ENCODE measurements around the gene FKBP2.
A peak's percentile ranks its signal among the peaks of the same experiment; 100 is the strongest.

FKBP2 gene

DNA sequence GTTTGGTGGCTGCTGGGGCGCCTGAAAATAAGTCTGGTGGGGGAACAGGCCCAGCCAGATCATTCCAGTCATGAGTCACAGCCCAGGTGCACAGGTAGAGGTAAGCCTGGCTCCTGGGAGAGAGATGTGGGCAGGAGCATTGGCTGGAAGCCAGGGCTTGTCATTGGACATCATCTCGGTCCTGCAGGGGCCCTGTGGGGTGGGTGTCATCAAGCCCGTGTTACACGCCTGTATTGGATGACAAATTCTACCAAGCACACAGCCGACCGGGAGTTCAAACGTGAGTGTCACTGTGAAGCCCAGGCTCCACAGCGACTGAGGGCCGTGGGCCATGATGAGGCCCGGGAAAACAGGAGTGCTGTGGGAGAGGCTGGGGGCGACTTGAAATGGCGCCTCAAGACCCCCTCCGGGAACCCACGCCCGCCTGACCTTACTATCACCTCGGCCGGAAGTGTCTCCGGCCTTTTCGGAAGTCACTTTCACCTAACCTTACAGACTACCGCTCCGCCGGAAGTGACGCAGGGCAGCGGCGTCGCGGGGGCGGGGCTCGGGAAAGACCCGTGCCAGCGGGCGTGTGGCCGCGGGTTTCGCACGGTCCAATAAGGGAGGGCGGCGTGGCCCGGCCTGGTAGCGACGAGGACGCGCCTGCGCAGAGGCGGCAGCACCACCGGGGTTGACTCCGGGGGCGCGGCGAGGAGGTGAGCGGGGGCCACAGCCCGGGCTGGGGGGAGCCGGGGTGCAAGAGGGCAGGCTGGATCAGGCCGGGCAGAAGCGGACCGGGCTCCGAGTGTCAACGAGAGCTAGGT lies at the start of gene FKBP2:
TSS of gene FKBP2 (plus strand) at position 661 of the 806 bp plus-strand sequence. CDS start 1,293 bp downstream, outside the sequence.
- FAIRE-seq = peak; percentile 46

GRCh38 chr11:64192434-64192833 lies 48.5 kb upstream of the FKBP2 start:
- no peak for FAIRE-seq

GRCh38 chr11:64196626-64197025 lies 44.3 kb upstream of the FKBP2 start:
- no peak for FAIRE-seq

- FAIRE-seq = no peak
Measured at GRCh38 chr11:64198511-64198910, 42.4 kb upstream of the FKBP2 start.

- FAIRE-seq = no peak
Measured at GRCh38 chr11:64201543-64201942, 39.4 kb upstream of the FKBP2 start.

DNA sequence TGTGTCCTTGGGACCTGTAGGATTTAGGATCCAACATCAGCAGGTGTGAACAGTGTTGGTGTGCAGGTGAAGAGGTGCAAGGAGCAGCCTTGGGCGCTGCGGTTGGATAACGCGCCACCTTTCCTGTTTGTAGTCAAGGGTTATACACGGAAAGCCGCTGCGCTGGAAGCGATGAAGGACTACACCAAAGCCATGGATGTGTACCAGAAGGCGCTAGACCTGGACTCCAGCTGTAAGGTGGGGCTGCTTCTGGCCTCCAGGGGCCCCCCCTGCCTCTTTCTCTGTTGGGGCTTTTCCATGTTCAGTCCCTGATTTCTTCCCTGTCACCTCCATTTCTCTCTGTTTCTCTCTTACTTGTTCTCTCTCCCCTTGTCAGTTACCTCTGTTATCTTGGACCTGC lies 37.9 kb upstream of the FKBP2 start:
- no peak for FAIRE-seq

GRCh38 chr11:64203421-64204079 lies 37.3 kb upstream of the FKBP2 start:
- FAIRE-seq = no peak

- no peak for FAIRE-seq
Measured at GRCh38 chr11:64204080-64204440, 36.8 kb upstream of the FKBP2 start.

DNA sequence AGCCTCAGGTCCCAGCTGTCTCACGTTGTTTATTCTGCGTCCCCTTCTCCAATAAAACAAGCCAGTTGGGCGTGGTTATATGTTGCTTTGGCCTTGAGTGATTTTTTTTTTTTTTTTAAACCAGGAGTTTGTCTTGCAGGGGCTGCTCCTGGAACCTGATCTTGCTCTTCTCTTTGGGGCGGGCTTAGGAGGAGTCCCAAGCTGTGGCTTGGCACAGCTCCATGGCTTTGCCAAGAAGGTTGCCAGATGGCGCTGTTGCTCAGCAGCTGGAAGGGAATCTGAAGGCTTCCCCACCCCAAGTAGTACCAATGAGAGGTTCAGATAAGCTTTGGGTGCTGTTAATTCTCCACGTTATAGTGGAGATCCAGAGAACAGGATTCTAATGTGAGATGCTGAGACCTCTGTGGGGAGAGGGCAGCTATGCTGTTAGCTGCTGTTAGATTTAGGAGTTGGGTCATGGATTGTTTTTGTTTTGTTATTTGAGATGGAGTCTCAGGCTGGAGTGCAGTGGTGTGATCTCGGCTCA lies 36.4 kb upstream of the FKBP2 start:
- no peak for FAIRE-seq

GRCh38 chr11:64206457-64207255 lies 34.2 kb upstream of the FKBP2 start, which contains the start of gene FERMT3:
TSS of gene FERMT3 (plus strand) at chr11:64206721. CDS start at chr11:64207365, 644 bp downstream.
- FAIRE-seq = no peak

DNA sequence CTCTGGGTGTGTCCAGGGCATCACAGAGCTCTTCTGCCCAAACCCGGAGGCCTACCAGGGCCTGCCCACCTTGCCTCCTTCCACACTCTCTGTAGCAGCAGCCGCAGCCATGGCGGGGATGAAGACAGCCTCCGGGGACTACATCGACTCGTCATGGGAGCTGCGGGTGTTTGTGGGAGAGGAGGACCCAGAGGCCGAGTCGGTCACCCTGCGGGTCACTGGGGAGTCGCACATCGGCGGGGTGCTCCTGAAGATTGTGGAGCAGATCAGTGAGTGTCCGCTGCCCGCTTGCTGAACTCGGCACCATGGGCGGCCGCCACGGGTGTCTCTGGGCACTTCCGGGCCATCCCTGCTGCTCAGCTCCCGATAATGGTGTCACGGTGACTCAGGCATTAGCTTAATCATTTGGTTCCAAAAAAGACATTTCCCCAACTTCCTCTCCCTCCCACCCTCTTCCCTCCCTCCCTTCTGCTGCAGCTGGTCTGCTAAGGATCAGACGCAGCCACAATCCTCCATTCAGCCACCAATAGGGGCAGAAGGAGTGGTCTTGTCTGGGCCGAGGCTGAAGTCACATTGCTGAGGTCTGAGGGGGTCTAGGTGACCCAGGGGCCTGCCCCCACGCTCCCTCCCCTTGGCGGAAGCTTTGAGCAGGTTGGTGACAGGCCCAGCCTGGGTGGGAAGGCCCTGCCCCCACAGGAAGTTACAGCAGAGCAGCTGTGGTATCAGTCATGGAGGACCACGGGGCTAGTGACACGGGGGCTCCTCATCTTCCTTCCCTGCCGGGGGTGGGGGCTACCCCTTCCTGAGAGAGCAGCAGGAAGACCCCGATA lies 33.4 kb upstream of the FKBP2 start:
- FAIRE-seq = no peak

- FAIRE-seq = no peak
Measured at GRCh38 chr11:64208086-64208795, 32.7 kb upstream of the FKBP2 start.

DNA sequence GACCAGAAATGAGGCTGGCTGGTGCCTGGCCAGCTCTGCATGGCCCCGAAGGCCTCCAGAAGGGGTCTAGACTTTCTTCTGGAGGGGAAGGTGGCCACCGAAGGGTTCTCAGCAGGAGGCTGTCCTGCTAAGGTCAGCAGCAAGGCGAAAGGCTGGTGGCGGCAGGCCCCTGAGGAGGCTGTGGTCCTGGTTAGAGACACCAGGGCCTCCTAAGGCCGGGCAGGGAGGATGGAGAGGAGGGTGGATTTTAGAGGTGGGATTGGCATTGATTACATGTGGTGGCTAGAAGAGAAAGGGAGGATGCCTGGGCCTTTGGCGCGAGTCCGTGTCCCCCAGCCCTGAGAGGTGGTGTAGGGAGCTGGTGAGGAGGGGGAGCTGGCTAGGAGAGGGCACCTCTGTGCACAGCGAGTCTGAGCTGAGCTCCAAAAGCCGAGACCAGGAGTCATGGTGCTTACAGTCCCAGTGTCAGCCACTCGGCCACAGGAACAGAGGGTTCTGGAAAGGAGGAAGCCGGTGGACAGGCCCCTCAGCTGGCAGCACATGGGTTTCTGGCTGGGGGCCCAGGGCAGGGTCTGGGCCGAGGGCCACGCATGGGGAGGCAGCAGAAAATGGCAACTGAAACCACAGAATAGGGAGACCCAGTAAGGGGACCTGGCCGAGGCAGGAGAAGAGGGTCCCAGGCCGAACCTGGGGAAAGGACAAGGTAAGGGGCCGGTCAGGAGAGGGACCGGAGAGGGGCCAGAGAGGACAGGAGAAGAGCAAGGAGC lies 31.9 kb upstream of the FKBP2 start:
- no peak for FAIRE-seq

- no peak for FAIRE-seq
Measured at GRCh38 chr11:64209563-64209843, 31.4 kb upstream of the FKBP2 start.

- FAIRE-seq = no peak
Measured at GRCh38 chr11:64210301-64211020, 30.4 kb upstream of the FKBP2 start.

GRCh38 chr11:64211181-64211872 lies 29.6 kb upstream of the FKBP2 start:
- FAIRE-seq = no peak

GRCh38 chr11:64216879-64217278 lies 24.0 kb upstream of the FKBP2 start:
- no peak for FAIRE-seq

- no peak for FAIRE-seq
Measured at GRCh38 chr11:64218628-64219353, 22.1 kb upstream of the FKBP2 start.

- FAIRE-seq = no peak
Measured at GRCh38 chr11:64219354-64219684, 21.6 kb upstream of the FKBP2 start.

Data from A204.1 (cell line).